NCI-H524 treated with DMSO at 0.1 percent for 48 hours (cell line): ENCODE measurements around the gene EYA3.

Source experiments
- DNase-seq: peaks from one replicate; lab custom pipeline; 2025; lab: John Stamatoyannopoulos, UW

Gene EYA3

DNA sequence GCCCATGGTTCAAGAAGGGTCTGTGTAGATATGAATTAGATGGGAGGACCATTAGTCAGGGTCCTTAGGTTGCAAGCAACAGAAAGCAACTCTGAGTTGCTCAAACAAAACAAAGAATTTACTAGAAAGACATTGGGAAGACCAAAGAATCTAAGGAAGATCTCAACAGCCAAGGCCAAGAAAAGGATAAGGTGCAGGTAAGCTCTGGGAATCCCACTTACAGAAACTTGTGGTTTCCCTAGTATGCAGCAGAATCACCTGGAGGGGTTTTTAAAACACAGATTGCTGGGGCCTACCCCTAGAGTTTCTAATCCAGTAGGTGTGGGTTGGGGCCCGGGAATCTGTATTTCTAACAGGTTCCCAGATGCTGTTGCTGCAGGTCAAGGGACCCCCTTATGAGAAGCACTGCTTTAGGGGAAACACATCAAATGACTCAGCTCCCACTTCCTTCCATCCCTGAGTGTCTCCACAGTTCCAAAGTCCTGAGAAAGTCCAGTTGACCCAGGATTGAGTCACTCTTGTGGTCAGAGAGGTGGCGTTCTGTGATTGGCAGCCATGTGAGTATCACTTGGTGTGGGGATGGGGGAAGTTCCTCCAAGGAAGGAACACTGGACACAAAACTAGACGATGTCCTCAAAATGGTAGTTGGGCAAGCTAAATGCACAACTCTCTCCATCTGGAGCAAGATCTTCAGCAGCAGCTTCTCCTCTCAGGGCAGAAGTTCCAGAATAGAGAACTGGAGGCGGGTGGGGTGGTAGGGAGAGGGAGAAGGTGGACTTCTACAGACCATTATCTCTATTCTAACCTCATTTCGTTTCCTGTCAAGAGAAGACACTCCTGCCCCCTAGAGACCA lies 24.2 kb upstream of the EYA3 start:
- DNase-seq: no peak

GRCh38 chr1:28111157-28111556 lies 22.7 kb upstream of the EYA3 start:
- no peak for DNase-seq

GRCh38 chr1:28110555-28110954 lies 22.1 kb upstream of the EYA3 start:
- DNase-seq: no peak

DNA sequence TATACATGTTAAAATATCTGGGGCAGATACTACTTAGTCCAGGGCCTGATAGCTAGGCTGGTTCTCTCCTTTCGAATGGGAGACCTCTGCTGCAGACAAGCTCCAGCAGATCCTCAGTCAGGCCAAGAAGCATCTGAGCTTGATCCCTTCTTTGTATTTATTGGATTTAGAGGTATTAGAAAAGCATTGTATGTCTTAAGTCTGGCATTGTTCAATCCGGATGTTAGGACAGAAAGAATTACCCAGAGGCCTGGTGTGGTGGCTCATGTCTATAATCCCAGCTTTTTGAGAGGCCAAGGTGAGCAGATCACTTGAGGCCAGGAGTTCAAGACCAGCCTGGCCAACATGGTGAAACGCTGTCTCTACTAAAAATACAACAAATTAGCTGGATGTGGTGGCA lies 21.2 kb upstream of the EYA3 start:
- no peak for DNase-seq

- no peak for DNase-seq
Observed at GRCh38 chr1:28108001-28108400, 19.6 kb upstream of the EYA3 start.

DNA sequence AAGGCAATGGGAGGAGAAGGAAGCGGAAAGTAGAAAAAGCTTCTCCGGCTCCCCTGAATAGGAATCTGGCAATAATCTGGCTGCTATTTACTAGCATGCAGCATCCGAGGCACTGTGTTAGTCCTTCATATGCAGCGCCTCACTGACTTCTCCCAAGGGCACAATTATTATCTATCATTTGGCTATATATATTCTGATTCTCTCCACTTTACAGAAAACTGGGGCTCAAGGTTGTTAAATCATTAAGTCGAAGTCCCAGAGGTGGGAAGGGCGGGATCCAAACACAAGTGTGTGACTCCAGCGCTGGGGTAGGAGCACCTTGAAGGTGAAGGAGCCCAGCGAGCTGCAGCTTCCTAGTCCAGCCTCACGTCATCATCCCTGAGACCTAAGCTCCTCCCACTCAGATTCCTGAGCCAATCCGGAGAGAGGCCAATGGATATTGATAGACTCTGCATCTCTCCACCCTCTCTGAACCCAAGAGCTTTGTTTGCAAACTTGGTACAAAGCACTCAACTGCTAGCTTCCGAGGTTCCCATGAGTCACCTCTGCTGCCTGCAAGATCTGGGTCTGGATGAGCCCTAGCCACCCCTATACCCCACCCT lies 16.6 kb upstream of the EYA3 start:
- DNase-seq: no peak

GRCh38 chr1:28102189-28102588 lies 13.8 kb upstream of the EYA3 start:
- no peak for DNase-seq

GRCh38 chr1:28099050-28099769 lies 10.8 kb upstream of the EYA3 start:
- DNase-seq: no peak

DNA sequence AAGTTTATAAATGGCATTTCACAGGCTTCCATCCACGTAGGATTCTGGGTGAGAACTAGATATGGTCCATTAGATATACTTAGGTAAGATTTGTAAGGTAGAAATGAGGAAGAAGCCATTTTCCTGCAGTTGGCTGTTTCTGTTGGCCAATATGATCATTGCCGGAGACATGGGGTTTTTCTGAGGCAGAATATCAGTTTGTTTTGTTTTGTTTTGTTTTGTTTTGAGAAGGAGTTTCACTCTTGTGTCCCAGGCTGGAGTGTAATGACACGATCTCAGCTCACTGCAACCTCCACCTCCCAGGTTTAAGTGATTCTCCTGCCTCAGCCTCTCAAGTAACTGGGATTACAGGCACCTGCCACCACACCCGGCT lies 8.7 kb upstream of the EYA3 start:
- DNase-seq: no peak

DNA sequence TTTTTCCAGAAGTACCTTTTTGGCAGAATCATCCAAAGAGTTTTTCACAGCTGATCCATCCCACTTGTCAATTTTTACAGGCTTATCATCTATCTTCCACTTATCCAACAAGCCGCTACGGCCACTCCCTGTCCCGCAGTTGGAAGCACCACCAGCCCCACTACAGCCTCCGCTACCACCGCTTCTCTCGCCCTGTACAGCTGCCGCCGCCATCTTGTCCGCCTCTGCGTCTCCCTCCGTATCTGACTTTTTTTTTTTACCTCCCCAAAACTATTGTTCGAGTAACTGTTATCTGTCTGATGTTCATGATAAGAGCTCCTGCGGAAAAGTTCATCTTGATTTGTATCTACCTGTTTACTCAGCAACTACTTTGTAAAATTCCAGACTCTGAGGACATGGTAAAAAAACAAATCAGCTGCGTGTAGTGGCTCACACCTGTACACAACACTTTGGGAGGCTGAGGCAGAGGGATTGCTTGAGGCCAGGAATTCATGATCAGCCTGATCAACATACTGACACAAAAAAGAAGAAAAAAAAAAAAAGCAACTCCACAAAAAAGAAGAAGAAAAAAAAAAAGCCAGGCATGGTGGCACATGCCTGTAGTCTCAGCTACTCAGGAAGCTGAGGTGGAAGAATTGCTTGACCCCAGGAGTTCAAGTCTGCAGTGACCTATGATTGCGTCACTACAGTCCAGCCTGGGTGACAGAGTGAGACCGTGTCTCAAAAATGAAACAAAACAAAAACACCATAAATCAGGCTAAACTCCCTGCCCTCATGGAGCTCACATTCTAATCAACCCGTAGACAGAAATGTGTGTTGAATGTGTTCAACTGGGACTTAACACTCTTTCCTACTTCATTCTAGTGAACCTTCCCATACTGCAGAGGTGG lies 8.0 kb upstream of the EYA3 start:
- no peak for DNase-seq

DNA sequence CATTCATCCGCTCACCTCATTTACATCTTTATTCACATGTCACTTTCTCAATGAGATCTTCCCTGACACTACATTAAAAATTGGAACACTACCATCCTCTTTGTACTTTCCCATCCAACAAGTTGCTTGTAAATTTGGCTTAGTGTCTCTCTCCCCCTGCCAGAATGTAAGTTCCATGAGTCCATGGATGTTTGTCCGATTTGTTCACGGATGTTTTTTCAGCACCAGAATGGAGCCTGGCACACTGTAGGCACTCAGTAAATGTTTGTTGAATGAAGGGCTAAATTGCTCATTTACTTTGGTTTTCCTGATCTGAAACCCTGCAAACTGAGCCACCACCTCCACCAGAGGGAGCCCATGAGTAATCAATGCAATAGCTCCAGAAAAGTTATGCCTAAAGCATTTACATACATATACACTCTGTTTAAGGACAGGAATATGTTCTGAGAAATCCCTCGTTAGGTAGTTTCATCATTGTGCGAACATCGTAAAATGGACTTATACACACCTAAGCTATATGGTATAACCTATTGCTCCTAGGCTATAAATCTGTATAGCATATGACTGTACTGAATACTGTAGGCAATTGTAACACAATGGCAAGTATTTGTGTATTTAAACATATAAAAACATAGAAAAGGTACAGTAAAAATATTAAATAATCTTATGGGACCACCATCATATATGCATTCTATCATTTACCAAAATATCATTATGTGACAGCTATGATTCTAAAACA lies 2.8 kb upstream of the EYA3 start:
- no peak for DNase-seq

DNA sequence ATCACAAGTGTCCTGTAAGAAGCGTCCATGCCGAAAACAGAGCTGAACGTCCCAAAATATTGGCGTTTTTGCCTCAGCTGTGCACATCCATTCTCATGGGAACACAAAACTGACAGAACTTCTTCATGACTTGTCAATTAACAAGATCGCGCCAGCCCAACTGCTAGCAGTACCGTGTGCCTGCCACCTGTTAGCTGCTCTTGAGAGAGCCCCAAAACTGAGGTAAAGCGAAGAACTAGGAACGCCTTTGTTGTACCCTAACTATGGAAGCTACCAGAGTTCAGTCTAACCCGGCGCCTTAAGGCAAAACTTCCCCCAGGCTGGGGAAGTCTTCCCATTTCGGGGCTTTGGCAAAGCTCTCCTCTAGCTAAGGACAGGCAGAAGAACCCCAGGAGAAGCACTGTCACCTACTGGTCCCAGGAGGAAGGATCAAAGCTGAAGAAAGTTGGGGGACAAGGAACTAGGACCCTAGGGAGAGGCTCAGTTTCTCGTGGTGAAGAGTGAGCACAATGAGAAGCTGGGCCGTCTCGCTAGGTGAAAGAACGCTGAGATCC lies 719 bp downstream of the EYA3 start:
- no peak for DNase-seq

DNA sequence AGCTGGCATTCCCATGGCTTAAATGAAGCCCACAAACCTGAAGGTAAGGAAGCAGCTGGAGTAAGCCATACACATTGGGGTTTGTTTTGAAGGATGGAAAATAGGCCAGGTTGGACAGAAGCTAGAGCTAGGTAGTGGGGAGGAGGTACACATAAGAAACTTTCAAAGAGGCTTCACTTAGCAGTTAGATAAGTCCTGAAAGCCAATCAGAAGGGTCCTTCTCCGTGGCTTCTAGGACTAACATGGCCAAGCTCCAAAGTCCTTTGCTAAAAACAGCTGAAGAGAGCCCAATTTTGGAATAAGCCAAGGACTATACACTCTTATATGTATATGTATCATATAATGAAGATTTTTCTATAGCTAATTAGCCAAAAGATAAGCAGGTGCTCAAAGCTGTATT lies 1.8 kb downstream of the EYA3 start:
- no peak for DNase-seq

DNA sequence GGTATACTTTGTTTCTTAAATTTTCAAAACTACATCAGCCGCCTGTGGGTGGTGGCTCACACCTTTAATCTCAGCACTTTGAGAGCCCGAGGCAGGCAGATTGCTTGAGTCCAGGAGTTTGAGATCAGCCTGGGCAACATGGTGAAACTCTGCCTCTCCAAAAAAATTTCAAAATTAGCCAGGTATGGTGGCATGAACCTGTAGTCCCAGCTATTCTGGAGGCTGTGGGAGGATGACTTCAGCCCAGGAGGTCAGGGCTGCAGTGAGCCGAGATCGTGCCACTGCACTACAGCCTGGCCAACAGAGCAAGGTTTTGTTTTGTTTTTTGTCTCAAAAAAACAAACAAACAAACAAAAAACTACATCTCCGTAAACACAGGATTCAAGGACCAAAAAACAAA lies 3.3 kb downstream of the EYA3 start:
- no peak for DNase-seq

DNA sequence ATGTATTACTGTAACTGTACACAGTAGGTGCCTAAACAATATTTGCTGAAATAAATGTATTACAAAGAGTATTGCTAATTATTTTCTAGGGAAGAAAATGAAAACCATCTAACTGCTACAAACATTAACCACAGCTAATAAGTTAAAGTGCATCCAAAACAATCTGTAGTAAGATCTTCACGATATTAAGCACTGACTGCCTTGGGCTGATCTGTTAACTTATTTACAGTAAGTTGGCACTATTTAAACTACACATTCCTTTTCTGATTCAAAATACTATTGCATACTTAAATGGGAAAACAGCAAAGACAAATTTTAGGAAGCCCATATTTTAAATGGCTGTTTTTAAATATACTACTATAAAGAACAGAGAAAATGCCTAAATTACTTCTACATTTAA lies 4.5 kb downstream of the EYA3 start:
- DNase-seq: no peak

DNA sequence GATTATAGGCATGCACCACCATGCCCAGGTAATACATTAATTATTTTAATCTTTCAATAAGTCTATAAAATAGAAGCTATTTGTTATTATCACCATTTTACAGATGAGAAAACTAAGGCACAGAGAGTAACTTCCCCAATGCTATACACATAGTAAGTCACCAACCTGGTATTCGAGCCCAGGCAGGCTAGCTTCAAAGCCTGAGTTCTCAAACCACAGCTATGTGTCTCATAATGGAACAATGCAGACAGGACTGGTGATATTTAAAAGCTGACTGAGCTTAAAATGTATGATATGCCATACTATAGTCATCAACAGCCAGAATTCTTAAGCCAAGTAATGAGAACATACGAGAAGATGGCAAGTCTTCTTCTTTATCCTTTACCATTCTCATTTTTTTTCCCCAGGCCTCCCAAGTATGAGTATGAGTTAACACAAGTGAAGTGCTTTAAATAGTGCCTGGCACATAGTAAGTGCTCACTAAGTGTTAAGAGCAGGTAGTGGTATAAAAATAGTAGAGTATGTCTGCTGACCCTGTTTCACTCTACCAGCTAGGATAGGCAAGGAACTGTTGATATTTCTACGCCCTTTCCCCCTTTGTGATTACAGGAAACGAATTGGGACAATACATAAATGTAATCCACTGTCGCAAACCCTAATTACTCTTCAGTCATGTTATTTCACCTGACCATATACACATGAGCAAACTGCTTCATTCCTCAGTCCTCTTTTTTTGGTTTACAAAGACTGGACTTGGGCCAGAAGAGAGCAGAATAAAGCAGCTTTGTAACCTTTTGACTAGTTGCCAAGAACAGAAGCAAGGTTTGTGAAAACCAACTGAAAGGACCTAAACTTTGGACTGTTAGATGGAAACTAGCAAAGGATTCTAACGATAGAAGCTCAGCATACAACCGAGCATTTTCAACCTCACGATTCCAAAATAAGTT lies 9.5 kb downstream of the EYA3 start:
- DNase-seq: no peak

GRCh38 chr1:28078262-28078661 lies 10.1 kb downstream of the EYA3 start:
- no peak for DNase-seq

GRCh38 chr1:28074892-28075511 lies 13.4 kb downstream of the EYA3 start:
- DNase-seq: no peak

DNA sequence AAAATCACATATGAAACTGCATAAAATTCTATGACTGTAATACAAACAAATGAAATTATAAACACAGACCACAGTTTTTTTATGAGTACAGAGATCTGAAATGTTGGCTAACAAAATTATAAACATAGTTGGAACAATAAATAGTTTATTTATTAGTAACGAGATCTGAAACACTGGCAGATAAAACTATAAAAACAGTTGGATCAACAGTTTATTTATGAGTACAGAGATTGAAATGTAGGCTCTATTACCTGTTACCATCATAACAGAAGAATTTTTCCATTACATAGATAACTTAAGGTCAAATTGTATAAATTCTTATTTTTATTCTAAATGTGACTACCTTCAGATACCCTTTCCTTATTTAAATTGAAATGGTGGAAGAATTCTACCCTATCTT lies 14.5 kb downstream of the EYA3 start:
- no peak for DNase-seq

DNA sequence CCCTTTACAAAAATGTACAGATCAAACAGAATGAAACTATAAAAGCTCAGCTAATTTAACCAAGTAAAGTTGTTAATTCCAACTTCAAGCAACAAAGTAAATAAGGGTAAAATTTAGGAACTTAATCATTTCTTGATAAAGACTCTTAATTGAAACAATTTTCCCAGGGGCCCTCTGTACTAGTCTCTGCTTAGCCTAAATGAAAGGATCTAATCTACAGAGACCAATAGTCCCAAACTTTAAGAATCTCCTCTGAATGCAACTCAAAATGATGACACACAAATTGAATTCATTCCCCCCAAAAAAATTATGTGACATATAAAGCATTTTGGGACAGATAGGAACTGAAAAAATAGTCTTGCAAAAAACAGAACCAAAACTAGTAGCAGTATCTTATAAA lies 16.6 kb downstream of the EYA3 start:
- no peak for DNase-seq
